ENCODE data around the gene TSPAN17.

Gene TSPAN17

DNA sequence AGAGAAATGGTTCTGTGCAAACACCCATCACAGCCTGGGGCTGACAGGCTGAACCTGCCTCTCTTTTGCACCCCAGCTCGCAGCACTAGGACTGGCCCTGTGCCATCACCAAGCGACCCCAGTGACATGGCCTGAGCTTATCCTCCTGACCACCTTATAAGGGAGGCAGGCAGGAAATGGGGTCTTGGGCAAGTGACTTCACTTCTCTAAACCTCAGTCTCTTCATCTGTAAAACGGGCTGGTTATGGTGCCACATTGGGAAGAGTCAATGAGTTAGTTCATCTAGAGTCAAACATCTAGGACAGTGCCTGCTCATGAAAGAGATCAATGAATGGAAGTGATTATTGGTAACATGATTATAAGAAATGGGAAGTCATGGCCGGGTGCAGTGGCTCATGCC lies 23.1 kb upstream of the TSPAN17 start:
- TF ChIP-seq, protein P1, sequence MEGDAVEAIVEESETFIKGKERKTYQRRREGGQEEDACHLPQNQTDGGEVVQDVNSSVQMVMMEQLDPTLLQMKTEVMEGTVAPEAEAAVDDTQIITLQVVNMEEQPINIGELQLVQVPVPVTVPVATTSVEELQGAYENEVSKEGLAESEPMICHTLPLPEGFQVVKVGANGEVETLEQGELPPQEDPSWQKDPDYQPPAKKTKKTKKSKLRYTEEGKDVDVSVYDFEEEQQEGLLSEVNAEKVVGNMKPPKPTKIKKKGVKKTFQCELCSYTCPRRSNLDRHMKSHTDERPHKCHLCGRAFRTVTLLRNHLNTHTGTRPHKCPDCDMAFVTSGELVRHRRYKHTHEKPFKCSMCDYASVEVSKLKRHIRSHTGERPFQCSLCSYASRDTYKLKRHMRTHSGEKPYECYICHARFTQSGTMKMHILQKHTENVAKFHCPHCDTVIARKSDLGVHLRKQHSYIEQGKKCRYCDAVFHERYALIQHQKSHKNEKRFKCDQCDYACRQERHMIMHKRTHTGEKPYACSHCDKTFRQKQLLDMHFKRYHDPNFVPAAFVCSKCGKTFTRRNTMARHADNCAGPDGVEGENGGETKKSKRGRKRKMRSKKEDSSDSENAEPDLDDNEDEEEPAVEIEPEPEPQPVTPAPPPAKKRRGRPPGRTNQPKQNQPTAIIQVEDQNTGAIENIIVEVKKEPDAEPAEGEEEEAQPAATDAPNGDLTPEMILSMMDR (conservative IDR thresholded peaks at IDR 0.05): no peak
- no peak for TF ChIP-seq ZFX (IDR thresholded peaks at IDR 0.05)
- H3K27ac ChIP-seq: no peak overlapping the region

DNA sequence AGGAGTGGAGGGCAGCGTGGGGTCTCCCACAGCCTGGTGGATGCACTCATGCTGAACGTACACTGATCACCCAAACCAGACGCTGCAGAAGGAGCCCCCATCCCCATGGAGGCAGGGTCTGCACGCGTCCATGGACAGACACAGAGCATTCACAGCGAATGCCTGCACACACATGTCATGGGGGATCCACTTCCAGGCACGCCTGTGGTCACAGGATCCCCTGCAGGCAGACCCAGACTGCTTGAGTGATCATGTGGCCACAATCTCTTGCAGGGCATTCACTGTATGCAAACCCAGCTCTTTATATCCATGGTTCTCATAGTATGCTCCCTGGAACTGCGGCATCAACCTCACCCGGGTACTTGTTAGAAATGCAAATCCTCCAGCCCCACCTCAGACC lies 22.3 kb upstream of the TSPAN17 start:
- H3K27ac ChIP-seq: no peak overlapping the region
- no peak for TF ChIP-seq ZFX (IDR thresholded peaks at IDR 0.05)
- TF ChIP-seq, protein P1 (conservative IDR thresholded peaks at IDR 0.05): no peak

DNA sequence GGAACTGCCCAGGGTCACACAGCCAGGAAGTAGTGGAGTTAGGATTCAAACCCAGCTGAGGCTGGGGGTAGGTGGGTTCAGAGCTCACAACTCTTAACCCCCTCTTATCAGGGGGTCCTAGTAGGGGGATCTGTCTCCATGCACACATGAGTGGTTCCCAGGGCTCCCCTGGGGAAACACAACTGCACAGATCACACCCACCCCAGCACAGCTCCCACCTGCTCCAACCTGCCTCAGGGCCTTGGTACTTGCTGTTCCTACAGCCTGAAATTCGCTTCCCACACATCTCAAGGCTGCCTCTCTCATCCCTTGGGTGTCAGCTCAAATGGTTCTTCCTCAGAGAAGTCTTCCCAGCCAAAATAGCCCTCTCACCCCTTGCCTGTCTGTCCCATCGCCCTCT lies 21.8 kb upstream of the TSPAN17 start:
- TF ChIP-seq, protein P1 (conservative IDR thresholded peaks at IDR 0.05): no peak
- no peak for TF ChIP-seq ZFX (IDR thresholded peaks at IDR 0.05)
- H3K27ac ChIP-seq: no peak overlapping the region

DNA sequence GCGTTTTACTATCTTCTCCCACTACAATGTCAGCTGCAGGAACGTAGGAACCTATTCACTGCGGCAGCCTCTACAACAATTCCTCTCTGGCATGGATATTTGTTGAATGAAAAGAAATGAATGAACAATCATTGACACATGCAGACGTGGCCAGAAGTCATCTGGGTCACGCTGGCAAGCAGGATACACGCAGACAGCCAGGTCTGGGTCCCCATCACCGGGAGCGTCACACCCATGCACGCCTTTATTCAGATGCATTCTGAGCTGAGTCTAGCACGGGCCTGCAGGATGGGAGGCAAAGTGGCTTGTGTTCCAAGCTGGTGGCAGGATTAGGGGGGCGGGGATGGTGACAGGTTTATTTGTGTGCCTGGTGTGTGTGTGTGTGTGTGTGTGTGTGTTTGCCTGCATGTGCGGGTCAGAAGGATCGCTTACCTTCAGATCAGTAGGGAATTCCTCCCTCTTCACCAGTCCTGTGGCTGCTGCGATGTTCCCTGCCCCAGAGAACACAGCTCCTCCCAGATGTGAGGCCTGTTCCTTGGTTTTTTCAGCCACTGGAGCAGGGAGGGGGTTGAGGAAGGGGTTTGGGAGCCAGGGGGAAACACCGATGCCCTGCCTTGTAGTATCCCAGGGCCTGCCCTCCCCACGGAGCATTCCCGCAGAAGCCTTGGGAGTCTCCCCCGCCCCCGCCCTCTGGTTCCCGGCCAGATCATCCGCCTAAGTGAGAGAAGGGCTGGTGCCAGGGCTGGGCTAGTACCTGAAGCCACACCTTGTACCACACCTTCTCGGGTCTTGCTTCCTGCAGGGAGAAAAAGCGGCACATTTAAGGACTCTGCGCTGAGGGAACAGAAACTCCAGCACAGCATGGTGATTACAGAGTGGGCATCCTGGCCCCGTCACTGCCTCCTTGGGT lies 21.1 kb upstream of the TSPAN17 start:
- no peak for TF ChIP-seq ZFX (IDR thresholded peaks at IDR 0.05)
- TF ChIP-seq, protein P1 (conservative IDR thresholded peaks at IDR 0.05): no peak
- H3K27ac ChIP-seq: no peak overlapping the region

DNA sequence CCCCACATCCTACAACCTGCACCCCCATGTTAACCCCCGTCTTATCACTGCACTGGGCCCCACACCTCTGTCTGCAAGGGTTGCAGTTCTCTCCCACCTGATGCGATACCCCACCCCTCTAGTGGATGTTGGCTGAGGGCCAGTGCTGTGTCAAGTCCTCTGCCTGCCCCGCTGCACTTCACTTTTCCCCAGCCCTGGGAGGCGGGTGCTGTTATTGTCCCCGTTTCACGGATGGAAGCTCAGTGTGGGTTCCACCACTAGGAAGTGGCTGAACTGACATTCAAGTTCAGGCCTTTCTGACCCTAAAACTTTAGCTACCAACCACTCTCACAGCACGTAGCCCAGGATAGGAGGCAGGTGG lies 20.4 kb upstream of the TSPAN17 start:
- TF ChIP-seq, protein P1 (conservative IDR thresholded peaks at IDR 0.05): no peak
- TF ChIP-seq ZFX (IDR thresholded peaks at IDR 0.05): no peak
- no peak overlapping the region for H3K27ac ChIP-seq

DNA sequence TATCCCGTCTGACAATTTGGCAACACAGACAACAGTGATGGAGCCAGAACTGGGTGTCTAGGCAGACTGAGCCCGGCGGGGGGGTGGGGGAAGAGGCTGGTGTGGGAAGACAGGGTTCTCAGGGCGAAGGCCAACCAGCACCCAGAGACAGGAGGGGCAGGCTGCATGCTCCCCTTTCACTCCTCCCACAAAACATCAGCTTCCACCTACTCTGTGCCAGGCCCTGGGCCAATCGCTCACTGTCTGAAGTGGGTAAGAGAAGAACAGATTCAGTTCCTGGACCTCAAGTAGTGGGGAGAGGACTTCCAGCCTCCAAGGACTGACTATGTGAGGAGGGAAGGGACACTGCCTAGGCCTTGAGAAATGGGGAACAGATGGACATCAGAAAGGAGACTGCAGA lies 19.7 kb upstream of the TSPAN17 start:
- H3K27ac ChIP-seq: no peak overlapping the region
- TF ChIP-seq, protein P1 (conservative IDR thresholded peaks at IDR 0.05): no peak
- TF ChIP-seq ZFX (IDR thresholded peaks at IDR 0.05): no peak

DNA sequence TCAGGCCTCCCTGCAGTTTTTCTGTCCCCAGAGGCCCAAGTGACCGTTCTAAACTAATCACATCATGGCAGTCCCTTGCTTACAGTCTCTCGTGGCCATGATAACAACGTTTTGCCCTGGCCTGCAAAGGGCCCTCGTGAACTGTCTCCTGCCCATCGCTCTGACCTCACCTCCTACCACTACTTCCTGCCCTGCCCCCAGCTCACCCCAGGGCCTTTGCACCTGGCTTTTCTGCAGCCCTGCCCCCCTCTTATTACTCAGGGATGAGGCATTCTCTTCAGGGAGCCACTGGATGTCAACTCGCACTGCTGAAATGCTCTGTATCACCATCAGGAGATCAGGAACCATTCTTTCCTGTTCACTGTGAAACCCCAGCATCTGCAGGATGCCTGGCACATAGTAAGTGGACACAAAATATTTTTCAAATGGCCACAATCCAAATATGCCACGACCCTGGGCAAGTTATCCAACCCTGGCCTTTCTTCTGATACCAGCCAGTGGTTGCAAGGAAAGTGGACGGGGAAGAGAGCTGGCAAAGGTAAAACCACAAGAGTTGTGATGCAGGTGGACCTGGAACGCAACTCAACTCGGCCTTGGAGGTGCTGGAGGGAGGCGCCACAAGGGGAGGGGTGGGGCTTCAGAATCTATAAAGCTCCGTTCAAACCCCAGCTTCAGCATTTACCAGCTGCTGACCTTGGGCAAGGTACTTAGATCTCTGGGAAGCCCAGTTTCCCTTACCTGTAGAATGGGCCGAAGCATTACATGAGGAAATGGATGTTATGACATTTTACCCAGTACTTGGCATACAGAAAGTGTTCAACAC lies 18.7 kb upstream of the TSPAN17 start:
- no peak overlapping the region for H3K27ac ChIP-seq
- TF ChIP-seq ZFX (IDR thresholded peaks at IDR 0.05): no peak
- TF ChIP-seq, protein P1 (conservative IDR thresholded peaks at IDR 0.05): no peak
